A673 (cell line): Measurements from ENCODE around the gene LANCL2. TPM values are rescaled to one million over a fixed set of nuclear protein-coding genes. Genes with fewer than 3 reads are reported as not detected.
"Not testable (repeated sequence)": the region's sequence is repeated elsewhere in the genome, so short reads cannot be mapped to it uniquely, and the experiment has no call there.

Experiments
- BruUV-seq: library from RNA; stranded (reverse); fragments of 400-500 nt; replicated peaks from 2 replicates; lab custom pipeline; 2021; lab: Mats Ljungman, UMichigan
- CTCF ChIA-PET: fragments of 300-600 bp; sonication (Branson Sonifier 250); formaldehyde crosslinking; loops from one replicate; lab custom pipeline; 2022; ENCODE audit warnings: antibody characterized with exemption; lab: Charles Lee
- POLR2A ChIA-PET: fragments of 300-600 bp; sonication (Branson Sonifier 250); formaldehyde crosslinking; loops from one replicate; lab custom pipeline; 2022; ENCODE audit warnings: antibody characterized with exemption; ENCODE audit not compliant: low non-redundant PET; lab: Charles Lee
- DNase-seq: peaks from one replicate; pipeline ENCODE4 v3.0.0-alpha.2; 2015; ENCODE audit warnings: low spot score
- H3K27ac ChIP-seq: fragments of 200-600 bp; sonication (generic); 2 replicates; pipeline ENCODE4 v1.5.1; 2016; ENCODE audit warnings: mixed run types, low read depth, mild to moderate bottlenecking, mixed read lengths, antibody characterized with exemption, low read length; ENCODE audit not compliant: poor library complexity, severe bottlenecking
- H3K27me3 ChIP-seq: fragments of 200-600 bp; sonication (generic); replicated peaks from 2 replicates; pipeline ENCODE4 v1.6.1; 2017; ENCODE audit warnings: mixed run types, low read depth, mild to moderate bottlenecking, mixed read lengths, antibody characterized with exemption, low read length; ENCODE audit not compliant: insufficient read depth, poor library complexity
- H3K36me3 ChIP-seq: fragments of 200-600 bp; sonication (generic); 2 replicates; pipeline ENCODE4 v1.6.1; 2016; ENCODE audit warnings: mixed run types, mild to moderate bottlenecking, mixed read lengths, antibody characterized with exemption, low read length; ENCODE audit not compliant: insufficient read depth, poor library complexity, severe bottlenecking
- H3K4me1 ChIP-seq: fragments of 200-600 bp; sonication (generic); 2 replicates; pipeline ENCODE4 v1.6.1; 2017; ENCODE audit warnings: mixed run types, mild to moderate bottlenecking, mixed read lengths, antibody characterized with exemption, low read length; ENCODE audit not compliant: insufficient read depth, poor library complexity, severe bottlenecking
- H3K4me3 ChIP-seq: fragments of 200-600 bp; sonication (generic); 2 replicates; pipeline ENCODE4 v1.5.1; 2016; ENCODE audit warnings: low read depth, mixed run types, mild to moderate bottlenecking, mixed read lengths, low read length; ENCODE audit not compliant: poor library complexity, severe bottlenecking
- H3K9me3 ChIP-seq: fragments of 200-600 bp; sonication (generic); 2 replicates; pipeline ENCODE4 v1.6.1; 2016; ENCODE audit warnings: mixed run types, low read depth, mild to moderate bottlenecking, mixed read lengths, antibody characterized with exemption, low read length; ENCODE audit not compliant: poor library complexity, severe bottlenecking
- CTCF ChIP-seq: fragments of 300-800, 200-600 bp; sonication (generic); conservative IDR thresholded peaks from 2 replicates; pipeline ENCODE4 v1.5.1; 2017; ENCODE audit warnings: low read depth, mild to moderate bottlenecking, antibody characterized with exemption, low read length, moderate library complexity, mixed read lengths
- EZH2 ChIP-seq: fragments of 200-600 bp; sonication (generic); IDR thresholded peaks from 2 replicates; pipeline ENCODE4 v1.6.1; 2017; ENCODE audit warnings: borderline replicate concordance, low read depth, mild to moderate bottlenecking, mixed read lengths, antibody characterized with exemption, low read length; ENCODE audit not compliant: poor library complexity, severe bottlenecking
- intact Hi-C: fragments of 100-400 bp; cut with micrococcal nuclease; formaldehyde crosslinking; loops from one replicate; pipeline ENCODE4 v1.10.0; 2022; ENCODE audit not compliant: unreplicated experiment
- total RNA-seq: library from RNA; stranded (reverse); gene quantifications from 2 replicates; pipeline ENCODE4 v1.2.3, GENCODE V29; 2021

The LANCL2 gene
- total RNA-seq, 1 experiment from 2014 or later, result 21.3 TPM

- H3K4me3 ChIP-seq, result no peak overlapping the region
- H3K27me3 ChIP-seq, result no peaks in the 10 kb centered on the region
- no peak for TF ChIP-seq CTCF
- TF ChIP-seq EZH2, result no peak
- no peaks in the 10 kb centered on the region for H3K9me3 ChIP-seq
- H3K4me1 ChIP-seq, result no peaks in the 10 kb centered on the region
- ChIA-PET CTCF (no interaction called here), POLR2A (no interaction called here)
- intact Hi-C loops, result no loop called here
- no peaks in the 10 kb centered on the region for H3K36me3 ChIP-seq
- DNase-seq, result no peak
- no TSS peak for BruUV-seq
- no peak overlapping the region for H3K27ac ChIP-seq
These were observed 13.9 kb upstream of the LANCL2 start for GRCh38 chr7:55351263-55351662.

DNA sequence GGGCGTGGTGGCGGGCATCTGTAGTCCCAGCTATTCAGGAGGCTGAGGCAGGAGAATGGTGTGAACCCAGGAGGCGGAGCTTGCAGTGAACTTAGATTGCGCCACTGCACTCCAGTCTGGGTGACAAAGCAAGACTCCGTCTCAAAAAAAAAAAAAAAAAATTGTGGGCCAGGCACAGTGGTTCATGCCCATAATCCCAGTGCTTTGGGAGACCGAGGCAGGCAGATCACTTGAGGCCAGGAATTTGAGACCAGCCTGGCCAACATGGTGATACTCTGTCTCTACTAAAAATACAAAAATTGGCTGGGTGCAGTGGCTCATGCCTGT, 12.2 kb upstream of the LANCL2 start:
- H3K4me3 ChIP-seq, DNase-seq, POLR2A ChIA-PET, CTCF ChIA-PET, H3K4me1 ChIP-seq, intact Hi-C loops, H3K9me3 ChIP-seq, H3K27me3 ChIP-seq, H3K27ac ChIP-seq, BruUV-seq, H3K36me3 ChIP-seq: not testable (repeated sequence)

- Histone ChIP-seq H3K9me3 (no peaks in the 10 kb centered on the region), H3K4me1 (peaks cover 6% of the 10 kb centered on the region), H3K4me3 (no peak overlapping the region), H3K27me3 (no peaks in the 10 kb centered on the region), H3K36me3 (no peaks in the 10 kb centered on the region), H3K27ac (no peak overlapping the region)
- POLR2A ChIA-PET, result no interaction called here
- intact Hi-C loops, result no loop called here
- CTCF ChIA-PET, result no interaction called here
- no peak for TF ChIP-seq CTCF
- TF ChIP-seq EZH2, result no peak
- BruUV-seq, result no TSS peak
- DNase-seq, result no peak
These were observed 4.7 kb upstream of the LANCL2 start for GRCh38 chr7:55360486-55360885.

DNA sequence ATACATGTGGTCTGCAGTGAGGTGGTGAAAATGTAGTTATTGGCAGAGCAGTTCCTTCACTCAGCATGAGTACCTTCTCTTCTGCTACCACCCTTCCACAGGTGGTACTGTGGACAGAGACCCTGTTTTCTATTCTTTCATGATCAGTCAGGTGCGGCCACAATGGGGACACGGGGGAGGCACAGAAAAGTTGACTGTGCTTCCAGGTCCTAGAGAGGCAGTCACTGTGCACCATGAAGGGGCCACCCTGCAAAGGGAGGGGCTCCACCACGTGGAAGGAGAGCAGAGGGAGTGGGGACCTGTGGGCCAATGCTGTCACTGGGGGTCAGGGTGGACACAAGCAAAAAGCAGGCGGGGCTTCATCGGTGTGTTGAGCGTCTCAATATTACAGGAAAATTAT, 3.6 kb upstream of the LANCL2 start:
- CTCF ChIA-PET, result no interaction called here
- no peak overlapping the region for H3K27ac ChIP-seq
- intact Hi-C loops, result no loop called here

More for the DNA sequence above, 3.6 kb upstream of the LANCL2 start:
- H3K27me3 ChIP-seq, result no peaks in the 10 kb centered on the region
- POLR2A ChIA-PET, result no interaction called here
- BruUV-seq, result no TSS peak
- no peak for DNase-seq
- peaks cover 6% of the 10 kb centered on the region for H3K4me1 ChIP-seq
- H3K36me3 ChIP-seq, result no peaks in the 10 kb centered on the region
- no peak overlapping the region for H3K4me3 ChIP-seq
- no peaks in the 10 kb centered on the region for H3K9me3 ChIP-seq
- TF ChIP-seq EZH2 (no peak), CTCF (no peak)
